Astrocyte of the cerebellum (primary cell): ENCODE data around the gene NRARP.

ENCODE experiments used
- DNase-seq: peaks from one replicate; pipeline ENCODE4 v3.0.0-alpha.2; 2011; ENCODE audit warnings: low read depth
- H3K4me3 ChIP-seq: 2 replicates; pipeline ENCODE4 v1.5.1; 2011; ENCODE audit warnings: mild to moderate bottlenecking, low read depth, low read length, moderate library complexity
- CTCF ChIP-seq: IDR thresholded peaks from 2 replicates; pipeline ENCODE4 v1.5.1; 2012; ENCODE audit warnings: low read length, low read depth, moderate library complexity, mild to moderate bottlenecking; ENCODE audit errors: missing control alignments
- in situ Hi-C: cut with HindIII; loops from 2 replicates; pipeline ENCODE4 v1.10.0; 2017; ENCODE audit warnings: low sequenced_read_pairs

The NRARP gene

GRCh38 chr9:137306066-137306849 lies 4.2 kb upstream of the NRARP start:
- DNase-seq, result no peak
- H3K4me3 ChIP-seq, result no peak overlapping the region
- in situ Hi-C loops, result no loop called here
- TF ChIP-seq CTCF, result no peak

- no peak for TF ChIP-seq CTCF
- DNase-seq, result no peak
- H3K4me3 ChIP-seq, result no peak overlapping the region
- in situ Hi-C loops, result no loop called here
These were observed 3.7 kb upstream of the NRARP start for GRCh38 chr9:137305798-137306065.

GRCh38 chr9:137305060-137305797 lies 3.2 kb upstream of the NRARP start:
- in situ Hi-C loops, result no loop called here
- H3K4me3 ChIP-seq, result no peak overlapping the region
- TF ChIP-seq CTCF, result peak; percentile 3

GRCh38 chr9:137304383-137305059 lies 2.5 kb upstream of the NRARP start:
- H3K4me3 ChIP-seq, result no peak overlapping the region
- in situ Hi-C loops, result no loop called here
- DNase-seq, result no peak
- TF ChIP-seq CTCF, result no peak

More at GRCh38 chr9:137305060-137305797, 3.2 kb upstream of the NRARP start:
- no peak for DNase-seq

GRCh38 chr9:137303893-137304382 lies 1.9 kb upstream of the NRARP start:
- in situ Hi-C loops, result no loop called here
- no peak for DNase-seq

More at GRCh38 chr9:137303893-137304382, 1.9 kb upstream of the NRARP start:
- TF ChIP-seq CTCF, result no peak
- no peak overlapping the region for H3K4me3 ChIP-seq
